GM18505 (cell line): ENCODE data around the gene PRR33.

Experiments
- ATAC-seq: cut with Tn5 transposase; IDR thresholded peaks from one replicate; pipeline ENCODE4 v1.9.1; 2021; ENCODE audit not compliant: unreplicated experiment
- POLR2A ChIP-seq: IDR thresholded peaks from 4 replicates; pipeline ENCODE4 v1.6.1; 2011; ENCODE audit warnings: borderline replicate concordance; ENCODE audit not compliant: insufficient read depth, insufficient read length; ENCODE audit errors: extremely low read depth

PRR33 gene

DNA sequence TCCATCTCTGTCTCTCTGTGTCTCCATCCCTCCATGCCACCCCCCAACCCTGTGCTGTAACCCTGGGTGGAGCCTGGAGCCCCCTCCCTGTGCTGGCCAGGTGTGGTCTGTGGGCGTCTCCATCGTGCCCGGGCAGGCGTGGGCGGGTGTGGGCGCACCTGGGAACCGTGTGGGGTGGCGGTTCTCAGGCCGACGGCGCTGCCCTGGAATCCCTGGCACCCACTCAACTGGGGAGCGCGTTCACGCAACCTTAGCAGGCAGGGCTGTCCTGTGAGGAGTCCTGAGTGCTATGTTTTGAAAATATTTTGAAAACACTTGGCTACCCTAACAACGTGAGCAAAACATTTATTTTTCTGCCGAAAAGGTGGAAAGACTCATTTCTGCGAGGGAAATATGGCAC lies 32.5 kb upstream of the PRR33 start:
- TF ChIP-seq POLR2A: no peak
- ATAC-seq: no peak

DNA sequence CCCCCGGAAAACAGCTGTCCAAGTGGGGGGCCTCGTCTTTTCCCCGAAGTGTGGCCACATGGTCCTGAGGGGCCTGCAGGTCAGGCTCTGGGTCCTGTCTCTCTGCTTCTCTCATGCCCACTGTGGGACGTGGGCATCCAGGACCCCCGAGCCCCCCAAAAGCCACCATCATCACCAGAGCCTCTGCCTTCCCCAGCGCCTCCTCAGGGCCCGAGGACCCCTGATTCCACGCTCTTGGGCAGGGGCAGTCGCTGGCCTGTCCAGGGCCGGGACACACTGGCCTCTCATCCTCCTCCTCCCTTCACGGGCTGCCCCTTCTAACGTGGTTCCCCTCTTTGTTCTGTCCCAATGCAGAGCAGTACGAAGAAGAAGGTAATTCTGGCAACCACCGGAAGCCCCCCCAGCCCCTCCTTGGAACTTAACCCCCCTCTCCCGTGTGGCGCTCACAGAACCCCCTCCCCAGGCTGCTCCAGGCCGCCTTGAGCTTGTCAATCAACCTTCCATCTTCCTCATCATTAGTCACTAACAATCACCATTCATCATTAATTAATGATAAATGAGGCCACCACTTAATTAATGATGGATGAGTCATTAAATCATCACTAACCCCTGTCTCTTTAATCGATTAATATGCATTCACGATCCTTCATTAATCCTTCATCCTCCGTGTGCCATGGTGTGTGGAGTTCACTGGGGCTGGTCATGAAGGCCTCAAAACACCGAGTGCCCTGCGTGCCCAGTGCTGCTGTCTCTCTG lies 31.7 kb upstream of the PRR33 start:
- TF ChIP-seq POLR2A: no peak
- ATAC-seq: no peak

DNA sequence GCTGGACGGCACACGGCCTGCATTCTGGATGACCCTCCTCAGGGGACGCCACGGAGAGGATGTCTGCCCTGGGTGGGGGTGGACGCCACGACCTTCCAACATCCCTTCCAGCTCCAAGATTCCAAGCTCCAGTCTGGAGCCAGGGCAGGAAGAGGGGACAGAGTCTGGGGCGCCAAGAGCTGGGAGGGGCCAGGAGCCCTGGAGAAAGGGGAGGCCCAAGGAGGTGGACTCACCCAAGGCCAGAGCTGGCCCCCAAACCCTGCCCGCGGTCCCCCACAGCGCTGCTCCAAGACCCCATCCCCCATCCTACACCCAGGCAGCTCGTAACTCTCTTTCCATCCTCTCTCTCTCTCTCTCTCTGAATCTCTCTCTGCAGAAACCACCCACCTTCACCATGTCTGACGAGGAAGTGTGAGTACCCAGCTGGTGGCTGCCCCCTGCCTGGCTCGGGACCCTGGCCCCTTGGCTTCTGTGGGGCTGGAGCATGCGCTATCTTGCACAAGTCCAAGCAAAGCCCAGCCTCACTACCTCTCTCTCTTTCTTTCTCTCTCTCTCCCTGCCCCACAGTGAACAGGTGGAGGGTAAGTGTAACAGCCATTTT lies 30.9 kb upstream of the PRR33 start:
- no peak for ATAC-seq
- no peak for TF ChIP-seq POLR2A

DNA sequence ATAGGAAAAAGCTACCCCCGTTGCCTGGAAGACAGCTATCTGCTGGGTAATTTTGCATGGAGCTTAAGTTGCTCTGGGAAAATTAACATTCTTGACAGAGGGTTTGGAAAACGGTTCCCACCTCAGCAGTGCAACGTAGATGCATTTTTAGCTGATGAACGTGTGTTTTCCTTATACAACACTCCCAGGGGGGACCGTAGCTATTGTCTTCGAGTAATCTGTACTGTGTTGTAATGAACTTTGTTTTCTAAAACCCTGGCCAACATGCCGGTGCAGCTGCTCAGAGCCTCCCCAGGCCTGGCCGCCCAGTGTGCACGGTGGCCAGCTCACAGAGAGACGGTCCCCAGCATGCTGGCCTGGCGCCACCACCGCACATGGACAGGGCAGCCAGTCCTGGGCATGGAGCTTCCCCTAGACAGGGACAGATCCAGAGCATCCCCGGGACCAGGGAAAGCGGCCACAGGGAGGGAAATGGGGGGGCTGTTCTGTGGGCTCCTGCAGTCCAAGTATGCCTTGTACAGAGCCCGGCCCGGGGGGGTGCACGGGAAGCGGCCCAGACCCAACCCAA lies 30.0 kb upstream of the PRR33 start:
- no peak for ATAC-seq
- no peak for TF ChIP-seq POLR2A

DNA sequence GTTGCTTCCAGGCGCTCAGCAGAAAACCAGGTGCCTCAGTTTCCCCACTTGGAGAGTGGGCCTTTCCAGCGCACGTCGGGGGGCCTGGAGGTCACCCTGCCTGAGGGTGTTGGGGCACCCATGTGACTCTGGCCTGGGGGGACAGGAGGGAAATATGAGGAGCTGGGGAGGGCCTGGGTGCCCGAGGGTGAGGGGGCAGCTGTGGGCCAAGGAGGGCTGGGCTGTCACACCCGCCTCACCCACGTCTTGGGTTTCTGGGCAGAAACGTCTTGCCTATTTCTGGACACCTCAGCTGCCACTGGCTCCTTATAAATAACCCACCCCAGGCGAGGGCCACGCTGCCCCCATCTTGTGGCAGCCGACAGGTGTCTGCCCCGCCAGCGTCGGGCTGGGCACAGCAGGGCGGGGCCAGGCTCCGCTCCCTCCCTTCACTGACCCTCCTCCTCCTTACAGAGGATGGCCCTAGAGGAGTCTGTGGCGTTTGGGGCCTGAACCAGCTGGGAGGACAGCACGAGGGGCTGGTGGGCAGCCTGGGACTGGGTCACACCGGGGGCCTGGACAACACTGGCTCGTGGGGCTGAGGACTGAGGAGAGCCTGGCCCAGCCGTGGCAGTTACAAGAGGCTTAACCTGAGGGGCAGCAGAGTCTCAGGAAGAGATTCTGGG lies 29.3 kb upstream of the PRR33 start:
- ATAC-seq: no peak
- no peak for TF ChIP-seq POLR2A

DNA sequence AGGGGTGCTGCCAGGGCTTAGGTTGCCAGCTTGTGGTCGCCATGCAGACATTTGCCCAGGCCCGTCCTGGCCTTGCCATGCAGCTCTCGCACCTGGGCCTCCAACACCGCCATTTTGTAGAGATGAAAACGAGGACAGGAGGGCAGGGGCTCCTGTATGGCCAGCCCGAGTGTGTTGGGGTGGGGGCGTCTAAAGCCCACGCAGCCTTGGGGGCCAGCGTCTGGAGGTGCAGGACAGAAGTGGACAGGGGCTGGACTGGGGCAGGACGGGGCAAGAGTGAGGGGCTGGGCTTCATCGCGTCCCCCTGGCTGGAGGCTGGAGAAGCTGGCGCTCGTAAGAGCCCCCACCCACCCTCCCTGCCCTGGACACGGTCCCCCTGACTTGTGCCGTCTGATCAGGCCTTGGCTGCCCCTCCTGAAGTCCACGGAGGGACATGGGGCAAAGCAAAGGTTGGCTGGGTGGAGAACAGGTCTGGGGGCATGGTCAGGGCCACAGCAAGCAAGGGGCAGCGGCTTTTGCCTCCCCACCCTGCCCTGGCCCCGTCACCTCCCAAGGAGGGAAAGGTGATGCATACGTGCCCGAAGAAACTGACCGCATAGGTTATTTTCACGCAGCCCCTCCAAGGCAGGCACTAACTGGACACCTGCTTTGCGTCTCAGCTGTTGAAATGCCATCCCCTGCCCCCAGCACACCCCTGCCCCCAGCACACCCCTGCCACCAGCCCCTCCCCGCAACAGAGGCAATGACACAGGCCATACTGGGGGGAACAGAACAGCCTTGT lies 28.6 kb upstream of the PRR33 start:
- no peak for ATAC-seq
- TF ChIP-seq POLR2A: no peak

DNA sequence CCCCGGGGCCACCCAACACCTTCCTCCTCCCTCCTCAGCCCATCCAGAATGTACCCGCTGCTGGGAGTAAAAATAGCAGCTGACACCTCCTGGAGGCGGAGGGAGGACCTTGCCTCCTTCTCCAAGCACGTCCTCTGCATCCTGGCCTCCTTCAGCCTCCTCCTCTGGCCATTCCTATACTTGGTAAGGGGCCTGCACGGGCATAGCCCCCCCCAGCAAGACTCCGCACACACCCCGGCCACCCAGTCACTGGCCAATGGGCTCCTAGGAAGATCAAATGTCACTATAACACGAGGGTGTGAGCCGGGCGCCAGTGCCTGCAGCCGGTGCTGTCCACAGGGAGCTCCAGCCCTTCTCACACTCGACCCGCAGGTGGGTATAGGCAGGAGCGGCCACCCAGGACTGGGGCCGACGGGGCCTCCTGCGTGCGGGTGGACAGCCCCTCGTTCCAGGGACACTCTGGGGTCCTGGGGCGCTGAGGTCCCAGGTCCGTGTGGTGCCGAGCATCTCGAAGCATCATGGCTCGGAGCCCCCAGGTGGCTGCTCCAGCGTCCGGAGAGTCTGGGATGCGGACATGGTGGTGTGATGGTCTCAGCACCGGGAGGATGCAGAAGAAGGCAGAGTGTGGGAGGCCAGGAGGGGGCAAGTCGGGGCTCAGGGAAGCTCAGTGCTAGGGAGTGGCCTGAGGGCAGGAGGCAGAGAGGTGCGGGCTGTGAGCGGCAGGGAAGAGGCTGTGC lies 27.9 kb upstream of the PRR33 start, which contains the start of gene TNNT3:
Gene TNNT3 (plus strand): TSS at position 313 of the 737 bp plus-strand sequence. CDS start 3,172 bp downstream, outside the sequence.
- no peak for TF ChIP-seq POLR2A
- ATAC-seq: no peak

DNA sequence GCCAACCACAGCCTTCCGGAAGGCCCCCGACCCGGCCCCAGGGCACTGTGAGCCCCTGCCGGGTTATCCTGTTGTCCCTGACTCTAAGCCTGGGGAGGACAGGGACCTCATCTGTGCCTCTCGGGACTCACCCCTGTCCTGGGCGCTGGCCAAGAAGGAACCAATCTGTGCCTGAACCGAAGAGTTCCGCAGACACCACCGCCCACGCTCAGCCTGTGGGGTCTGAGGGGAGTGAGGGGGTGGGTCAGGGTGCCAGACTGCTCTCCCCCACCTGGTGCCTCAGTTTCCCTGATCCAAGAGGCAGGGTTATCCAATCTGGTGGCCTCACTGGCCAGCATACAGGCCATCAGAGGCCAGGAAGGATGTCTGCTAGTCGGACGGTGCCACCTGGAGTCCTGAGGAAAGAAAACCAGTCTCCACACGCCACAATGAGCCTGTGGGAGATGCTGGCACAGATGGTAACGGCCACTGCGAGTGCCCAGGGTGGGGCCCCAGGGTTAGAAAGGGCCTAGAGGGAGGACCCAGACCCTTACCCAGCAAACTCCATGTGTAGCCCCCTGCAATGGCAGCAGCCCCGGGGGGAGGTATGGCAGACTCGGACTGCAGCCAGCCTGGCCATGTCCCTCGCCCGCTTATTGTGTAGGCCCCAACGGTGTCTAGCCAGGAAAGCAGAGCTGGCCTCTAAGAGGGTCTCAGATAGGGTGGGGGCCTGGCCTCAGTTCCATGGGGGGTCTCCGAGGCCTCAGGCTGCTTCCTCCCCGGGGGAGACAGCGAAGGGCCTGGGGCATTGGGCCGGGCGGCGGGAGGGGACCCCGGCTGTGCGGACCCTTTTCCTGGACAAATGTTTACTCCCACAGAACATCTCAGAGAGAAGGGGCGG lies 27.0 kb upstream of the PRR33 start:
- ATAC-seq: no peak

DNA sequence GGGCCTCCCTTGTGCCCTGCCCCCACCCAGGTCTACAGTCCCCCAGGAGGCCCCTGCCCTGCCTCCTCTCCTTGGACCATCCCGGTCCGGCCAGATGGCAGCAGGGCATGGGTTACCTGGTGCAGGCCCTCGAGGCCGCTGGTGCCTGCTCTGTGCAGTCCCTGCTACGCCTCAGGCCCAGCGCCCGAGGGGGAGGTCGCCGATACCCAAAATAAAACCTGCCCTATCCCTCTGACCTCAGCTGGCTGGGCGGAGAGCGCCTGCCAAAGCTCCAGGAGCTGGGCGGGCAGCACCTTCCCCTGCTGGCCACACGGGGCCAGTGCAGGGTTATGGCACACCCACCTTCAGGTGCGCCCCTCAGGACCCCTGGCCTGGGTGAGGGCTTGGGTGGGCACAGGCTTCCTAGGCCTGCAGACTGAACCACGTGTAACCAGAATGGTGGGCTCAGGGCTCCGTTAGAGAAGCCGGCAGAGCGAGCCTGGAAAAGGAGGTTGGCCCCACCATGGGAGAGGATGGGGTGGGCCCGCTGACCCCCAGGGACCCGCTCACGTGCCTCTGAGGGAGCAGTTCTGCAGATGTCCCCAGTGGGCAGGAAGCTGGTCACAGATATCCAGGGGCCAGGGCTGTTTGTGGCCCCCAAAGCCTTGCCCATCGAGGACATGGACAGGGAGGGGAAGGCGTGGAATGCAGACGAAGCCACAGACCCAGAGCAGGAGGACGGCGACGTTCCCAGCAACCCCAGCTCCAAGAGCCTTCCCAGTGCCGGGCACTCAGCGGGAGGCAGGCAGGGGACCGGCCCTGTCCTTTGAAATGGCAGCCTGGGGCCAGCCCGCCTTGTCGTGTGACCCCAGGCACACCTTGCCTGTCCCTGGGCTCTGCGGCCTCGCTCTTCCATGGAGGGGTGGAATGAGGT lies 26.1 kb upstream of the PRR33 start:
- no peak for TF ChIP-seq POLR2A
- no peak for ATAC-seq

More for the DNA sequence above, 27.0 kb upstream of the PRR33 start:
- no peak for TF ChIP-seq POLR2A

DNA sequence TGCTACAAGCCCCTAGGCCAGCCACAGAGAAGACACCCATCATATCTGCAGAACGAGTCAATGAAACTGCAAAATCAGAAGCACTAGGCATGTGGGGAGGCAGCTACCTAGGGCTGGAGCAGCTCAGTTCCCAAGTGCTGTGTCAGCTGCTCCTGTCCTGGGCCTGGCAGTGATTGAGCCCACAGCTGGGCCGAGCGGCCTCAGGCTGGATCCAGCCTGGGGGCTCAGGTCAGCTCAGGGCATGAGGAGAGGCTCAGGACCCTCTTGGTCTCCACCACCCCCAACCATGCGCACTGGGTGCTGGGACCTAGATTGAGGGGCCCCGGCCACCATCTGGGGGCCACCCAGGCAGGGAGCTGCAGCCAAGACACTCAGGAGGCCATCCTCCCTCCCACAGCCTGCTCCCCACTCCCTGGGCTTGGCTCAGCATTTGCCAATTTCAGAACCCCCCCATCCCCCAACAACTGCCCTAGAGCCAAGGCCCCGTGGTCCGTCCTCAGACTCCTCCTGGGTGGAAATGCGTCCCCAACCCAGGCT lies 25.4 kb upstream of the PRR33 start:
- TF ChIP-seq POLR2A: no peak
- ATAC-seq: no peak

DNA sequence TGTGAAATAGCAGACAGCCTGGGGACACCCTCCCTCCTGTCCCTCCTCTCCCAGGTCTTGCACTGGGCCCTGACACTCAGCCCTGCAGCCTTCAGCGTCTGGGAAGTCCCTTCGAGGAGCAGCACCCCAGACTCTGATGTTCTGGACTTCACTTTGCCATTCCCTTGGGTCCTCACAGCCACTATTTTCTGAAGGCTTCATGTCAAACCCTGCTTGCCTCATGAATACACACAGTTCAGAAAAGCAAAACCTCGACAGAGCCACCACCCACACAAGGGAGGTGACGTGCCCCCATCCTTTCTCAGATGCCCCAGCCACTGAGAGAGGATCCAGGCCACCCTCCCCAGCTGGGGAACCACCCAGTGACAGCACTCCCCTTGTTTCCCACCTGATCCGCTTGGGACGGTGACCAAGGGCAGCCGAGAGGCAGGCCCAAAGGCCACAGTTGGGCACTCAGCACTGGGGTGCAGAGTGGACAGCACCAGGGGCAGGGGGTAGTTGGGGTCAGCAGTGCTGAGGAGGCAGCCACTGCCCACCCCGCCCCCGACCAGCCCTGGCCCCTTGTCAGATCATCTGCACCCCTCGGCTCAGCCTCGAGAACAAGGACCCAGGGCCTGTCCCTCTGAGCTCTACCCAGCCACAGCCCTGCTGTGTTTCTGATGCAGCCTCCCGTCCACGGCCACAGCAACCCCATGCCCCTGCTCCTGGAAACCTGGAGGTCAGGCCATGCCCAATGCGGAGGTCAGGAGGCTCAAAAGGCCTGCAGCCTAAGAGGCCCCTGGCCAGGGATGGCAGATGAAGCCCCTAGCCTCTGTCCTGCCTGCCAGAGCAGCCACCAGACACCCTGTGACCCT lies 24.7 kb upstream of the PRR33 start:
- peak; percentile 35 for TF ChIP-seq POLR2A
- no peak for ATAC-seq
